DOHH2 (cell line): ENCODE data around the gene GKN1.

Experiments used
- H3F3A ChIP-seq: fragments of 200-600 bp; sonication (generic), shearing (Covaris generic); 2 replicates; pipeline ENCODE4 v1.6.0; 2016; ENCODE audit warnings: antibody characterized with exemption, mild to moderate bottlenecking; ENCODE audit not compliant: control insufficient read depth, insufficient read depth
- H3K27ac ChIP-seq: fragments of 200-600 bp; sonication (generic); 2 replicates; pipeline ENCODE4 v1.5.1; 2014; ENCODE audit warnings: low read depth, mild to moderate bottlenecking, low read length, moderate library complexity
- H3K27me3 ChIP-seq: fragments of 200-600 bp; sonication (generic); 2 replicates; pipeline ENCODE4 v1.6.1; 2014; ENCODE audit warnings: mild to moderate bottlenecking, low read length, mixed read lengths; ENCODE audit not compliant: control insufficient read depth
- H3K36me3 ChIP-seq: fragments of 200-600 bp; sonication (generic); 2 replicates; pipeline ENCODE4 v1.6.1; 2014; ENCODE audit warnings: mild to moderate bottlenecking, low read length, moderate library complexity, mixed read lengths; ENCODE audit not compliant: control insufficient read depth
- H3K4me1 ChIP-seq: fragments of 200-600 bp; sonication (generic); 2 replicates; pipeline ENCODE4 v1.6.1; 2014; ENCODE audit warnings: mild to moderate bottlenecking, low read length, mixed read lengths; ENCODE audit not compliant: control insufficient read depth
- H3K4me2 ChIP-seq: fragments of 200-600 bp; sonication (generic); 2 replicates; pipeline ENCODE4 v1.6.0; 2014; ENCODE audit warnings: mild to moderate bottlenecking, low read length, moderate library complexity
- H3K4me3 ChIP-seq: fragments of 200-600 bp; sonication (generic); 2 replicates; pipeline ENCODE4 v1.5.1; 2014; ENCODE audit warnings: mild to moderate bottlenecking, low read length, mixed read lengths
- H3K79me2 ChIP-seq: fragments of 200-600 bp; sonication (generic); 2 replicates; pipeline ENCODE4 v1.6.1; 2014; ENCODE audit warnings: mild to moderate bottlenecking, low read length, mixed read lengths; ENCODE audit not compliant: control insufficient read depth
- H3K9me2 ChIP-seq: fragments of 200-600 bp; sonication (generic); replicated peaks from 2 replicates; pipeline ENCODE4 v1.6.1; 2014; ENCODE audit warnings: mild to moderate bottlenecking, low read length, mixed read lengths; ENCODE audit not compliant: control insufficient read depth
- H3K9me3 ChIP-seq: fragments of 200-600 bp; sonication (generic); 2 replicates; pipeline ENCODE4 v1.6.1; 2014; ENCODE audit warnings: antibody characterized with exemption, low read length, mixed read lengths; ENCODE audit not compliant: control insufficient read depth, insufficient read depth
- H4K20me1 ChIP-seq: fragments of 200-600 bp; sonication (generic); 2 replicates; pipeline ENCODE4 v1.6.0; 2014; ENCODE audit warnings: low read depth, mild to moderate bottlenecking, antibody characterized with exemption, low read length, moderate library complexity; ENCODE audit not compliant: control insufficient read depth, insufficient read depth
- CTCF ChIP-seq: fragments of 200-600 bp; sonication (generic); IDR thresholded peaks from one replicate; pipeline ENCODE4 v1.5.1; 2014; ENCODE audit warnings: antibody characterized with exemption, mild to moderate bottlenecking, low read depth, low read length; ENCODE audit not compliant: poor library complexity, severe bottlenecking
- EZH2phosphoT487 ChIP-seq: fragments of 200-600 bp; sonication (generic); IDR thresholded peaks from 2 replicates; pipeline ENCODE4 v1.6.1; 2017; ENCODE audit warnings: borderline replicate concordance, mild to moderate bottlenecking, antibody characterized with exemption, low read length, moderate library complexity, mixed read lengths

The GKN1 gene

GRCh38 chr2:69007603-69008002 lies 33.2 kb downstream of the GKN1 start:
- H3K27ac ChIP-seq = no peak overlapping the region
- no peak for TF ChIP-seq CTCF
- TF ChIP-seq EZH2phosphoT487 = no peak
- H3K9me2 ChIP-seq = no peaks in the 10 kb centered on the region
- H4K20me1 ChIP-seq = no peaks in the 10 kb centered on the region
- H3K4me3 ChIP-seq = no peak overlapping the region
- H3K36me3 ChIP-seq = no peaks in the 10 kb centered on the region
- no peaks in the 10 kb centered on the region for H3F3A ChIP-seq
- H3K79me2 ChIP-seq = no peaks in the 10 kb centered on the region
- H3K4me2 ChIP-seq = no peak overlapping the region
- H3K9me3 ChIP-seq = no peaks in the 10 kb centered on the region; the same call in 1 of the 2 replicates
- H3K27me3 ChIP-seq = peaks cover 20% of the 10 kb centered on the region
- no peaks in the 10 kb centered on the region for H3K4me1 ChIP-seq

- Histone ChIP-seq H3K79me2 (no peaks in the 10 kb centered on the region), H3K27ac (no peak overlapping the region), H3K4me3 (no peak overlapping the region), H3K27me3 (peaks cover 40% of the 10 kb centered on the region), H3K4me1 (no peaks in the 10 kb centered on the region), H4K20me1 (no peaks in the 10 kb centered on the region), H3F3A (no peaks in the 10 kb centered on the region), H3K4me2 (no peak overlapping the region), H3K9me3 (no peaks in the 10 kb centered on the region), H3K36me3 (no peaks in the 10 kb centered on the region), H3K9me2 (no peaks in the 10 kb centered on the region)
- TF ChIP-seq EZH2phosphoT487 (no peak), CTCF (no peak)
These were observed 36.2 kb downstream of the GKN1 start for GRCh38 chr2:69010437-69011194.

GRCh38 chr2:69011611-69012157 lies 37.2 kb downstream of the GKN1 start:
- H3K4me1 ChIP-seq = no peaks in the 10 kb centered on the region
- no peaks in the 10 kb centered on the region for H3K79me2 ChIP-seq
- no peak overlapping the region for H3K4me2 ChIP-seq
- TF ChIP-seq EZH2phosphoT487 = no peak
- no peak for TF ChIP-seq CTCF
- H3K9me2 ChIP-seq = no peaks in the 10 kb centered on the region
- no peak overlapping the region for H3K27ac ChIP-seq
- no peaks in the 10 kb centered on the region for H4K20me1 ChIP-seq
- no peaks in the 10 kb centered on the region for H3F3A ChIP-seq
- H3K9me3 ChIP-seq = no peaks in the 10 kb centered on the region
- H3K27me3 ChIP-seq = peaks cover 42% of the 10 kb centered on the region
- H3K36me3 ChIP-seq = no peaks in the 10 kb centered on the region
- H3K4me3 ChIP-seq = no peak overlapping the region
